ENCODE results near the gene CA4.
"Not testable (repeated sequence)": the region's sequence is repeated elsewhere in the genome, so short reads cannot be mapped to it uniquely, and the experiment has no call there.

CA4 gene

GRCh38 chr17:60149691-60150582 lies at the start of gene CA4:
CA4 (plus strand) TSS chr17:60149973; CDS start chr17:60150035, 62 bp downstream.
- DNase-seq (ENCODE audit: low read depth in 2 of 2) = no peak

- DNase-seq (ENCODE audit: low read depth in 2 of 2) = not testable (repeated sequence)
Measured at GRCh38 chr17:60100577-60100976, 49.2 kb upstream of the CA4 start.

- not testable (repeated sequence) for DNase-seq (ENCODE audit: low read depth in 2 of 2)
Measured at GRCh38 chr17:60102015-60102631, 47.6 kb upstream of the CA4 start.

- DNase-seq (ENCODE audit: low read depth in 2 of 2) = no peak
Measured at GRCh38 chr17:60102632-60103096, 47.1 kb upstream of the CA4 start.

- DNase-seq (ENCODE audit: low read depth in 2 of 2) = no peak
Measured at GRCh38 chr17:60103957-60104356, 45.8 kb upstream of the CA4 start.

- DNase-seq (ENCODE audit: low read depth in 2 of 2) = no peak
Measured at GRCh38 chr17:60106340-60107059, 43.3 kb upstream of the CA4 start.

- DNase-seq (ENCODE audit: low read depth in 2 of 2) = no peak
Measured at GRCh38 chr17:60107526-60108257, 42.1 kb upstream of the CA4 start.

GRCh38 chr17:60108309-60108708 lies 41.5 kb upstream of the CA4 start:
- not testable (repeated sequence) for DNase-seq (ENCODE audit: low read depth in 2 of 2)

GRCh38 chr17:60108712-60109111 lies 41.1 kb upstream of the CA4 start:
- DNase-seq (ENCODE audit: low read depth in 2 of 2) = no peak

- DNase-seq (ENCODE audit: low read depth in 2 of 2) = no peak
Measured at GRCh38 chr17:60109161-60109560, 40.6 kb upstream of the CA4 start.

DNA sequence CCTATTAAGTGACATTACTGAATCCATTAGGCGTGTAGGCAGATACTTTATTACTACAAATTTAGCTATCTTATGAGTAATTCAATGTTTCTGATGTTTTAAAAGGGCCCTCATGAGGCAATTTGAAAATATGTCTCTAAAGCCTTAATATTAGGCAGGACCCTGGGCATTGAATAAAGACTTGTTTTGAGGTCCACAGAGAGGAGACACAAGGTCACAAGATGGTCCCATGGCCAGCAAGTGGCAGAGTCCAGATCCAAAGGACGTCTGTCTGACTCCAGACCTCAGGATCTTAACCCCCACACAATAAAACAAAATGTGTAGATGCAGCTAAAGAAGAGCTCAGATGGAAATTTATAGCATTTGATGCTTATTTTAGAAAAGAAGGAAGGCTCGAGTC lies 39.2 kb upstream of the CA4 start:
- no peak for DNase-seq (ENCODE audit: low read depth in 2 of 2)

DNA sequence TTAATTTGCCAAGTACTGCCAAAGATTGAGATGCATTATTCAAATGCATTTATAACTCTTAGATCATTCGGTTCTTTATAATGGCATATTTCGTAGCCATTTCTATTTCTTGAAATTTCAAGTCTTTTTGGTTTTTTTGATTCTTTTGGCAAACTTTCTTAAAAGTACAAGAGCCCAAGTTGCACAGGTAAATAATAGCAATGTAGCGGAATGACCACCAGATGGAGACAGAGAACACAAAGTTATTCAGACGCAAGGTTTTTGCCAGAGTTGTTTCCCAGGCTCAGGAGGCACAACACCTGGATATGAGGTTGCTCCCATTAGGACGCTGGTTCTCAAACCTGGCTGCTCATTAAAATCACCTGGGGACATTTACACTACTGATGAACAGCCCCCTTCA lies 38.1 kb upstream of the CA4 start:
- DNase-seq (ENCODE audit: low read depth in 2 of 2) = not testable (repeated sequence)

GRCh38 chr17:60115364-60115763 lies 34.4 kb upstream of the CA4 start:
- DNase-seq (ENCODE audit: low read depth in 2 of 2) = not testable (repeated sequence)

DNA sequence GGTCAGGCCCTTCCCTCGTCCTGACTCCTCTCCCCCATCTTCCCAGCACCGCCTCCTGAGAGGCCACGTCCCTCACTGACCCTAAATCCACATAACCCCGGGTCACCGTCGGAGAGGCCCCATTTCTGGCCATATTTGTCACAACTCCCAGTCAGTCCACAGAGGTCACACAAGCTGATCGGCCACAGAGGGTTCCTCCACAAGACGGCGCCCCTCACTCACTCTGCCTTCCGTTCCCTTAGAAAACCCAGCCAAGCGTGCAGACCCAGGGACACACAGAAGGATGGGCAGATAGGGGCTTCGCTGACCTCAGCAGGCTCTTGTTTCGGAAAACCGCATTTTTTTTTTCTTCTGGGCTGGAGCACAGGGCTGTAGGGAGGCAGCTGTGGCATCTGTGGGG lies 33.6 kb upstream of the CA4 start:
- DNase-seq (ENCODE audit: low read depth in 2 of 2) = not testable (repeated sequence)

DNA sequence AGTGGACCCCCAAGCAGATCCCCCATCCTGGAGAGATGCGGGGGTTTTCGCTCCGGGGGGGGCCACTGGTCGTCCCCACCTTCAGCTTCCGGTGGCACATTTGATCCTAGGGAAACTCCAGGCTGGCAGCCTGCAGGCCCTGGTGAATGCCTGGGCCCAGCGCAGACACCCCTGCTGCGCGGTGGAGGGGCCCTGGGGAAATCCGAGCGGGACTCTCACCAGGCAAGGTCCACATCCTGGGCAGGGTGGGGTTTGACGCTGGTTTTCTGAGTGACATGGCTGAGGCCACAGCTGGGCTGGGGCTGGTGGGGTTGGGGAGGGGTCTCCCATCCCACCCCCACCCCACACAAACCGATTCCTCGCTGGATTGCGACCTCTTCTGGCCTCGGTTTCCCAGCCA lies 30.6 kb upstream of the CA4 start:
- not testable (repeated sequence) for DNase-seq (ENCODE audit: low read depth in 2 of 2)

- not testable (repeated sequence) for DNase-seq (ENCODE audit: low read depth in 2 of 2)
Measured at GRCh38 chr17:60119807-60120748, 29.7 kb upstream of the CA4 start.

DNA sequence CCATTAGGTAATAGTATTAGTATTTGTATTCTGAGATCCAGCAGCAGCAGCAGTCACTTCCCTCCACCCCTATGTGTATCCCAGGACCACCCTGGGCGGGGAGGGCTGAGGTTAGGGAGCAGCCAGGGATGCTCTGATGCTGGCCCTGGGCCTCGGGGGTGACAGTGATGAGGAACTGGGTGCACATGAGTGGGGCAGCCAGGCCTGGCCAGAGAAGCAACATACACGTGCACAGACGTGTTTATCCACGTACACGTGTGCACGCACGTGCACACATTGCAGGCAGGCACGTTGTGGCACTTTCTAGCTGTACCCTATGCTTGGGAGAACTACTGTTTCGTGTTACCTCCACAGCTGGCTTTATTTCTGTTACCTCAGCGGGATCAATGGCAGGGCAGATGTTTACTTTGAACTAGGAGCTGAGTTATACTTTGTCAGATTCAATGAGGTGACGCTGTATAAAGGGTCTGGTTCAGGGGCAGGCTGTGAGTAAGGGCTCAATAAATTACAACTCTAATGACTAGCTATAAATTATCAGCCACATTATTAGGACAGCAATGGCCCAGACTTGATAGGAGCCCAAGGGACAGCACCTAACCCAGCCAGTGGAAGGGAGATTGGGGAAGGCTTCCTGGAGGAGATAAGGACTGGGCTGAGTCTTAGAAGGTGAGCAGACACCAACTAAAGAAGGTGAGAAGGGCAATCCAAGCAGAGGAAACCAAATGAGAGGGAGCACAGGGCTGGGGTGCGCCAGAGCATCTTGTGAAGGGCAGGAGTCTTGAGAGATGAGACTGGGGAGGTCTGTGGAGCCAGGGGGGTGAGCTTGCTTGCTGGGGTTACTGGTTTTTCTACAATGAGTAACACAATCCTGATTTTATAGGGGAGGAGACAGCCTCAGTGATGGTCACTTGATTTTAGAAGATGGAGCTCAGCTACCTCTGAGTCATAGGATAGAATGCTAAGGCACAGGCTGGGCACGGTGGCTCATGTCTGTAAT lies 22.4 kb upstream of the CA4 start:
- no peak for DNase-seq (ENCODE audit: low read depth in 2 of 2)

DNA sequence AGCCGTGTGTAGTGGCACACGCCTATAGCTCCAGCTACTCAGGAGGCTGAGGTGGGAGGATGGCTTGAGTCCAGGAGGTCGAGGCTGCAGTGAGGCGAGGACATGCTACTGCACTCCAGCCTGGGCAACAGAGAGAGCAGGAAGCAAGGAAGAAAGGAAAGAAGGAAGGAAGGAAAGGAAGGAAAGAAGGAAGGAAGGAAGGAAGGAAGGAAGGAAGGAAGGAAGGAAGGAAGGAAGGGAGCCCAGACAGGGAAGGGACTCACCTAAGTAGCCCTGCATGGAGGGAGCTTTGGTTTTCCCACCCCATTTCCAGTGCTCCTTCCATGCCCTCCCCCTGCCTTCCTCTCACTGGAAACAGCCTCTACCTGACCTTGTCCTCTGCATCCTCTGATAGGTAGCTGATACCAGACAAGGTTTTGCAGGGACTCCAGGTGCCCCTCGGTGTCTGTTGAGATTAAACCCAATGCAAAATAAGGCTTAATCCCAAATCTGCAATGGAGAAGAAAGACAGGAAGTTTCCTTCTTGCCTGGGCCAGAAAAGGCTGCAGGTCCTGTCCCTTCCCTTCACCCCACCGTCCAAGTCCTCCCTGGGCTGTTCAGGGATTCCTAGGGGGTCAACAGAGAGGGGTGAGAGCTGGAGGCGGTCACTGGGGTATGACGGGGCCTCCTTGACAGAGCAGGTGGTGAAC lies 21.5 kb upstream of the CA4 start:
- DNase-seq (ENCODE audit: low read depth in 2 of 2) = no peak

- DNase-seq (ENCODE audit: low read depth in 2 of 2) = no peak
Measured at GRCh38 chr17:60129164-60129563, 20.6 kb upstream of the CA4 start.
